Cerebellar cortex (tissue), 1 donor: ENCODE data around the gene ENPP6.

Experiments used
- DNase-seq: peaks from one replicate; pipeline ENCODE4 v3.0.0-alpha.2; 2015; ENCODE audit warnings: low spot score

The ENPP6 gene

GRCh38 chr4:184190711-184191110 is 27.0 kb downstream of the ENPP6 start:
- no peak for DNase-seq

- no peak for DNase-seq
Measured at GRCh38 chr4:184189966-184190365, 27.7 kb downstream of the ENPP6 start.

- DNase-seq = no peak
Measured at GRCh38 chr4:184188443-184189400, 29.0 kb downstream of the ENPP6 start.

- no peak for DNase-seq
Measured at GRCh38 chr4:184177271-184177670, 40.4 kb downstream of the ENPP6 start.

GRCh38 chr4:184174571-184175488 is 42.8 kb downstream of the ENPP6 start:
- no peak for DNase-seq

GRCh38 chr4:184171011-184171410 is 46.7 kb downstream of the ENPP6 start:
- DNase-seq = no peak

GRCh38 chr4:184169225-184169867 is 48.3 kb downstream of the ENPP6 start:
- no peak for DNase-seq

GRCh38 chr4:184168406-184169019 is 49.2 kb downstream of the ENPP6 start:
- peak; percentile 59 for DNase-seq

GRCh38 chr4:184167576-184167975 is 50.1 kb downstream of the ENPP6 start:
- no peak for DNase-seq

GRCh38 chr4:184166736-184167135 is 50.9 kb downstream of the ENPP6 start:
- no peak for DNase-seq

- DNase-seq = no peak
Measured at GRCh38 chr4:184165291-184165690, 52.4 kb downstream of the ENPP6 start.

- peak; percentile 45 for DNase-seq
Measured at GRCh38 chr4:184163813-184164212, 53.9 kb downstream of the ENPP6 start.

- no peak for DNase-seq
Measured at GRCh38 chr4:184162596-184162995, 55.1 kb downstream of the ENPP6 start.

GRCh38 chr4:184157322-184157721 is 60.4 kb downstream of the ENPP6 start:
- DNase-seq = no peak

GRCh38 chr4:184156163-184156920 is 61.3 kb downstream of the ENPP6 start:
- peak; percentile 1 for DNase-seq

GRCh38 chr4:184154199-184154598 is 63.5 kb downstream of the ENPP6 start:
- no peak for DNase-seq

- no peak for DNase-seq
Measured at GRCh38 chr4:184153781-184154180, 63.9 kb downstream of the ENPP6 start.

- no peak for DNase-seq
Measured at GRCh38 chr4:184151988-184152485, 65.6 kb downstream of the ENPP6 start.

GRCh38 chr4:184150102-184150839 is 67.4 kb downstream of the ENPP6 start:
- DNase-seq = no peak
